Nephron progenitor cell (in vitro differentiated cells): ENCODE measurements around the gene C9orf72.
A peak's percentile ranks its signal among the peaks of the same experiment; 100 is the strongest.
"Not testable (repeated sequence)": the region's sequence is repeated elsewhere in the genome, so short reads cannot be mapped to it uniquely, and the experiment has no call there.

Source experiments
- DNase-seq: peaks from one replicate; pipeline ENCODE4 v3.0.0; 2021
- H3K27ac Mint-ChIP-seq: 2 replicates; pipeline ENCODE4 v1.8.0; 2021; ENCODE audit warnings: mild to moderate bottlenecking, moderate library complexity, mixed read lengths
- H3K27me3 Mint-ChIP-seq: 2 replicates; pipeline ENCODE4 v1.8.0; 2021; ENCODE audit warnings: mild to moderate bottlenecking, low read depth, mixed read lengths; ENCODE audit not compliant: poor library complexity
- H3K36me3 Mint-ChIP-seq: 2 replicates; pipeline ENCODE4 v1.8.0; 2021; ENCODE audit warnings: low read depth, mixed read lengths
- H3K4me1 Mint-ChIP-seq: 2 replicates; pipeline ENCODE4 v1.8.0; 2021; ENCODE audit warnings: mixed read lengths
- H3K4me3 Mint-ChIP-seq: 2 replicates; pipeline ENCODE4 v1.8.0; 2021; ENCODE audit warnings: mild to moderate bottlenecking, moderate library complexity, mixed read lengths
- H3K9me3 Mint-ChIP-seq: 2 replicates; pipeline ENCODE4 v1.8.0; 2021; ENCODE audit warnings: mild to moderate bottlenecking, moderate library complexity, mixed read lengths
- CTCF ChIP-seq: fragments of 200-600 bp; sonication (generic); IDR thresholded peaks from 2 replicates; pipeline ENCODE4 v1.5.0; 2021; ENCODE audit warnings: antibody characterized with exemption

Gene C9orf72

GRCh38 chr9:27572918-27573633 lies at the start of gene C9orf72:
TSS of gene C9orf72 (minus strand) at chr9:27573481. CDS start at chr9:27567120, 6,361 bp downstream.
- H3K36me3 Mint-ChIP-seq, result peaks cover 1% of the 10 kb centered on the region
- H3K27me3 Mint-ChIP-seq, result peaks cover 2% of the 10 kb centered on the region
- H3K4me1 Mint-ChIP-seq, result peaks cover 29% of the 10 kb centered on the region
- no peak for TF ChIP-seq CTCF
- peak; percentile 84 for DNase-seq
- H3K27ac Mint-ChIP-seq, result peak within 1 kb of the TSS; percentile 100
- peak within 1 kb of the TSS; percentile 94 for H3K4me3 Mint-ChIP-seq
- peaks cover 18% of the 10 kb centered on the region for H3K9me3 Mint-ChIP-seq

- DNase-seq, result no peak
- no peaks in the 10 kb centered on the region for H3K9me3 Mint-ChIP-seq
- no peak for TF ChIP-seq CTCF
- no peak overlapping the region for H3K27ac Mint-ChIP-seq
- H3K36me3 Mint-ChIP-seq, result no peaks in the 10 kb centered on the region
- no peak overlapping the region for H3K4me3 Mint-ChIP-seq
- peaks cover 26% of the 10 kb centered on the region for H3K4me1 Mint-ChIP-seq
- H3K27me3 Mint-ChIP-seq, result peaks cover 8% of the 10 kb centered on the region
These were observed 49.5 kb upstream of the C9orf72 start for GRCh38 chr9:27622693-27623340.

- no peaks in the 10 kb centered on the region for H3K9me3 Mint-ChIP-seq
- no peak overlapping the region for H3K27ac Mint-ChIP-seq
- H3K36me3 Mint-ChIP-seq, result no peaks in the 10 kb centered on the region
- peaks cover 5% of the 10 kb centered on the region for H3K27me3 Mint-ChIP-seq
- H3K4me1 Mint-ChIP-seq, result peaks cover 5% of the 10 kb centered on the region
- no peak for TF ChIP-seq CTCF
- DNase-seq, result no peak
- no peak overlapping the region for H3K4me3 Mint-ChIP-seq
These were observed 46.5 kb upstream of the C9orf72 start for GRCh38 chr9:27619743-27620142.

- Mint-ChIP-seq H3K9me3 (peaks cover 3% of the 10 kb centered on the region), H3K36me3 (no peaks in the 10 kb centered on the region), H3K4me1 (peaks cover 5% of the 10 kb centered on the region), H3K27me3 (peaks cover 3% of the 10 kb centered on the region), H3K4me3 (no peak overlapping the region), H3K27ac (no peak overlapping the region)
- TF ChIP-seq CTCF, result no peak
- no peak for DNase-seq
These were observed 44.8 kb upstream of the C9orf72 start for GRCh38 chr9:27618066-27618465.

- peaks cover 16% of the 10 kb centered on the region for H3K9me3 Mint-ChIP-seq
- H3K27ac Mint-ChIP-seq, result no peak overlapping the region
- H3K27me3 Mint-ChIP-seq, result no peaks in the 10 kb centered on the region
- H3K4me1 Mint-ChIP-seq, result peaks cover 5% of the 10 kb centered on the region
- DNase-seq, result no peak
- H3K4me3 Mint-ChIP-seq, result no peak overlapping the region
- H3K36me3 Mint-ChIP-seq, result no peaks in the 10 kb centered on the region
- TF ChIP-seq CTCF, result no peak
These were observed 41.3 kb upstream of the C9orf72 start for GRCh38 chr9:27614551-27614950.

- not testable (repeated sequence) for H3K4me1 Mint-ChIP-seq, H3K36me3 Mint-ChIP-seq, DNase-seq, H3K4me3 Mint-ChIP-seq, H3K27ac Mint-ChIP-seq, H3K27me3 Mint-ChIP-seq
- peaks cover 21% of the 10 kb centered on the region for H3K9me3 Mint-ChIP-seq
These were observed 38.8 kb upstream of the C9orf72 start for GRCh38 chr9:27612036-27612435.
